Measurements from ENCODE around the gene PAX4.

Gene PAX4

DNA sequence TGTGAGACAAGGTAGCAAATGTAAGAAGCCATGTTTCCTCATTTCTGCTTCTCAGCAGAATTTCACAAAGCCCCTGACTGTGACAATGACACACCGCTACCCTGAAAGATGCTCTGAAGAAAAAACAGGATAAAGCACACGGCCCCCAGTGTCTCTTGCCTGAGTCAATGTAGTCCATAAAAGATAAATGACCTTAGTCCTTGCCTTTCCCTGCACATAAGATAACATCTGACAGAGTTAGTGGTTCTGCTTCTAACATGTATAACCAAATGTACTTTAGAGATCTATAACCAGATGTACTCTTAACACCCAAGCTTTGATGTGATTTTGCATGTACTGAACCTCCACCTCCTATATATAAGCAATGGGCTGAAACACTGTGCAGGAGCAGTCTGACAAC, 31.0 kb upstream of the PAX4 start:
- Histone ChIP-seq H3K79me2 (peaks cover 18% of the 10 kb centered on the region), H3K4me2 (ENCODE audit: low read length) (no peak overlapping the region), H2AFZ (no peak overlapping the region), H3K4me1 (peaks cover 9% of the 10 kb centered on the region), H3K27ac (no peak overlapping the region), H3K36me3 (ENCODE audit: control insufficient read depth, insufficient read depth, low read length) (no peaks in the 10 kb centered on the region), H3K4me3 (ENCODE audit: low read depth, low read length) (no peak overlapping the region), H3K27me3 (ENCODE audit: control insufficient read depth, insufficient read depth, low read length) (no peaks in the 10 kb centered on the region), H3K9me3 (ENCODE audit: control insufficient read depth, low read length) (no peaks in the 10 kb centered on the region), H3K9ac (no peak overlapping the region)
- TF ChIP-seq, protein P1, sequence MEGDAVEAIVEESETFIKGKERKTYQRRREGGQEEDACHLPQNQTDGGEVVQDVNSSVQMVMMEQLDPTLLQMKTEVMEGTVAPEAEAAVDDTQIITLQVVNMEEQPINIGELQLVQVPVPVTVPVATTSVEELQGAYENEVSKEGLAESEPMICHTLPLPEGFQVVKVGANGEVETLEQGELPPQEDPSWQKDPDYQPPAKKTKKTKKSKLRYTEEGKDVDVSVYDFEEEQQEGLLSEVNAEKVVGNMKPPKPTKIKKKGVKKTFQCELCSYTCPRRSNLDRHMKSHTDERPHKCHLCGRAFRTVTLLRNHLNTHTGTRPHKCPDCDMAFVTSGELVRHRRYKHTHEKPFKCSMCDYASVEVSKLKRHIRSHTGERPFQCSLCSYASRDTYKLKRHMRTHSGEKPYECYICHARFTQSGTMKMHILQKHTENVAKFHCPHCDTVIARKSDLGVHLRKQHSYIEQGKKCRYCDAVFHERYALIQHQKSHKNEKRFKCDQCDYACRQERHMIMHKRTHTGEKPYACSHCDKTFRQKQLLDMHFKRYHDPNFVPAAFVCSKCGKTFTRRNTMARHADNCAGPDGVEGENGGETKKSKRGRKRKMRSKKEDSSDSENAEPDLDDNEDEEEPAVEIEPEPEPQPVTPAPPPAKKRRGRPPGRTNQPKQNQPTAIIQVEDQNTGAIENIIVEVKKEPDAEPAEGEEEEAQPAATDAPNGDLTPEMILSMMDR (IDR thresholded peaks at IDR 0.05): no peak

DNA sequence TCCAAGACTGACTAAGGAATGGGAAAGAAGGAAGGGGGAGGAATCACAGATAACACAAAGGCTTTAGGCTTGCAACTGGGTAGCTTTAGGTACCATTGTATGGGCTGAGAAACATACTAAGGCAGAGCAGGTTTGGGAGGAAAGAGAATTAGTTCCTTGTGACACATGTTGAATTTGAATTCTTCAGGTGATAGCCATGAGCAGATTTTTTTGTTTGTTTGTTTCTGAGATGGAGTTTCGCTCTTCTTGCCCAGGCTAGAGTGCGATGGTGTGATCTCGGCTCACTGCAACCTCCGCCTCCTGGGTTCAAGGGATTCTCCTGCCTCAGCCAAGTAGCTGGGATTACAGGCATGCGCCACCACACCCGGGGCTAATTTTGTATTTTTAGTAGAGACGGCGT, 29.7 kb upstream of the PAX4 start:
- Histone ChIP-seq H3K27me3 (ENCODE audit: control insufficient read depth, insufficient read depth, low read length) (no peaks in the 10 kb centered on the region), H3K9ac (no peak overlapping the region), H3K4me3 (ENCODE audit: low read depth, low read length) (no peak overlapping the region), H3K9me3 (ENCODE audit: control insufficient read depth, low read length) (no peaks in the 10 kb centered on the region), H3K4me1 (peaks cover 6% of the 10 kb centered on the region), H3K79me2 (peaks cover 5% of the 10 kb centered on the region), H3K27ac (no peak overlapping the region), H2AFZ (no peak overlapping the region), H3K4me2 (ENCODE audit: low read length) (no peak overlapping the region), H3K36me3 (ENCODE audit: control insufficient read depth, insufficient read depth, low read length) (no peaks in the 10 kb centered on the region)
- TF ChIP-seq, protein P1 (IDR thresholded peaks at IDR 0.05): no peak

DNA sequence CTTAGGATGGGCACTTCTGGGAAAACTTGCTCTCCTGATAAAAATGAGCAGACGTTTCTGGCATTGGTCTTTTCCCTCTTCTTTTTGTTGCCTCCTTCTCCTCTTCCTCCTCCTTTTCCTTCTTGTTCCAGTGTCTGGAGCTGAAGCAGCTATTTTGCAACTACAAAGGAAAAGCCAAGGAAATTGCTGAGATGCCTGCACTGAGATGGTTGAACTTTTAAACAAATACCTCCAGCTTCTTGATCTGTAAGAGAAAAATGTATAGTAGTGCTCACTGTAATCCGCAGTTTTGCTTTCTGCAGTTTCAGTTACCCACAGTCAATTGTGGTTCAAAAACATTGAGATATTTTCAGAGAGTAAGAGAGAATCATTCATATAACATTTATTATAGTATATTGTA, 26.5 kb upstream of the PAX4 start:
- H3K4me2 ChIP-seq (ENCODE audit: low read length): no peak overlapping the region
- TF ChIP-seq, protein P1 (IDR thresholded peaks at IDR 0.05): no peak
- H3K27me3 ChIP-seq (ENCODE audit: control insufficient read depth, insufficient read depth, low read length): no peaks in the 10 kb centered on the region
- no peaks in the 10 kb centered on the region for H3K36me3 ChIP-seq (ENCODE audit: control insufficient read depth, insufficient read depth, low read length)
- no peaks in the 10 kb centered on the region for H3K79me2 ChIP-seq
- H3K9ac ChIP-seq: no peak overlapping the region
- H3K4me3 ChIP-seq (ENCODE audit: low read depth, low read length): no peak overlapping the region
- H3K9me3 ChIP-seq (ENCODE audit: control insufficient read depth, low read length): no peaks in the 10 kb centered on the region
- no peak overlapping the region for H3K27ac ChIP-seq
- no peak overlapping the region for H2AFZ ChIP-seq
- H3K4me1 ChIP-seq: no peaks in the 10 kb centered on the region

DNA sequence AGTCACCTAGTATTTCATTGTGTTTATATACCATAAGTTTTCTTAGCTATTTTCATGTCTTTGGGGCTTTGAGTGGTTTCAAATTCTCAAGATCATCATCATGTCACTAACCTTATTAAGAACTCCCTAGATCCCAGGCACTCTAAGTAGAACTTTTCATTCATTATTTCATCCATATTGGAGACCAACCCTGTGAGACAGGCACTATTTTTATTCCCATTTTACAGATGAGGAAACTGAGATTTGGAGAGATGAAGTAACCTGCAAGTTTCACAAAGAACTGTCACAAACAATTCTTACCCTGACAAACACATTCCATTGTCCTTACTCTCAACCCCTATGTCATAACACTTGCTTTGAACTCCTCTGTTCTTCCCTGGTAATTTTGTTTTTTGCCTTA, 20.3 kb upstream of the PAX4 start:
- Histone ChIP-seq H3K9ac (no peak overlapping the region), H3K4me3 (ENCODE audit: low read depth, low read length) (no peak overlapping the region), H2AFZ (no peak overlapping the region), H3K27ac (no peak overlapping the region), H3K27me3 (ENCODE audit: control insufficient read depth, insufficient read depth, low read length) (no peaks in the 10 kb centered on the region), H3K36me3 (ENCODE audit: control insufficient read depth, insufficient read depth, low read length) (no peaks in the 10 kb centered on the region), H3K4me1 (no peaks in the 10 kb centered on the region), H3K79me2 (no peaks in the 10 kb centered on the region), H3K4me2 (ENCODE audit: low read length) (no peak overlapping the region), H3K9me3 (ENCODE audit: control insufficient read depth, low read length) (no peaks in the 10 kb centered on the region)
- TF ChIP-seq, protein P1 (IDR thresholded peaks at IDR 0.05): no peak

DNA sequence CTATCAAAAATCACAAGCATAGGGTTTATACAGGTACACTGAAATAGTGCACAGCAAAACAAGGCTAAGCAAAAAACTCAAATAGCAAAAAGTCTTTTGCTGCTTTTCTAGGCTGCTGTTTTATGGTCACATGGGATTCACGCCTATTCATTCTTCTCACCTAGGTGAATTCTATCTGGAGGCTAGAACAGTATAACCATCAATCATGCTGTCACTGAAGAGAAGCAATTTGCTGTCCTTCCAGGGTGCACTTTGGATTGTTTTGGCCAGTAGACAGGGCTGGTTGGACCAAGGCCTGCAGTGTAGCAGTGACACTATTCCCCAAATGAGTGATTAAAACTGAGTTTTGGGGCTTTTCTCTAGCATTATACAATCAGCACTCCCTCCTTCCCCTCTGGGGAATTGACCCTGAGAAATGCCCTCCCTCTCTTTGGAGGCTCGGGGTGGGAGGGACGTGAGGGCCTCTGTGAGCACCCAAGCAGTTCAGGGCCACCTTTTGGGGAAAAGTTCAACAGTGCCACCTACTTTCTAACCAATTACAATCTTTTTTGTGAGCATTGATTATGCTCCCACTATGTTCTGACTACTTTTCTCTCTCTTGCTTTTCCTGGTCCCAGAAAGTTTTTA, 17.8 kb upstream of the PAX4 start:
- H2AFZ ChIP-seq: no peak overlapping the region
- no peaks in the 10 kb centered on the region for H3K27me3 ChIP-seq (ENCODE audit: control insufficient read depth, insufficient read depth, low read length)
- no peak overlapping the region for H3K4me2 ChIP-seq (ENCODE audit: low read length)
- H3K36me3 ChIP-seq (ENCODE audit: control insufficient read depth, insufficient read depth, low read length): no peaks in the 10 kb centered on the region
- no peaks in the 10 kb centered on the region for H3K9me3 ChIP-seq (ENCODE audit: control insufficient read depth, low read length)
- TF ChIP-seq, protein P1 (IDR thresholded peaks at IDR 0.05): no peak
- no peak overlapping the region for H3K9ac ChIP-seq
- H3K4me3 ChIP-seq (ENCODE audit: low read depth, low read length): no peak overlapping the region
- no peaks in the 10 kb centered on the region for H3K79me2 ChIP-seq
- no peaks in the 10 kb centered on the region for H3K4me1 ChIP-seq
- H3K27ac ChIP-seq: no peak overlapping the region

Data from parathyroid adenoma (tissue), 2 donors.